GM12878 (cell line): ENCODE results near the gene MBOAT7. TPM values are rescaled to one million over a fixed set of nuclear protein-coding genes. Genes with fewer than 3 reads are reported as not detected.

Experiments used
- ATAC-seq: fragments of 200-7000 bp; cut with Tn5 transposase; 3 replicates; pipeline ENCODE4 v1.9.1; 2020; ENCODE audit warnings: mild to moderate bottlenecking, moderate library complexity
- BruUV-seq: library from RNA; stranded (reverse); fragments of 400-500 nt; replicated peaks from 2 replicates; lab custom pipeline; 2021; lab: Mats Ljungman, UMichigan
- CTCF ChIA-PET: fragments of 300-600 bp; sonication (Branson Sonifier 250); formaldehyde crosslinking; extraction: SDS; loops from one replicate; lab custom pipeline; 2021; ENCODE audit warnings: inconsistent platforms; lab: Yijun Ruan, JAX
- POLR2A ChIA-PET: fragments of 350-600 bp; formaldehyde crosslinking; extraction: SDS; loops from one replicate; lab custom pipeline; 2021; ENCODE audit warnings: inconsistent platforms; lab: Charles Lee
- RAD21 ChIA-PET: fragments of 300-600 bp; sonication (Branson Sonifier 250); formaldehyde crosslinking; loops from one replicate; lab custom pipeline; 2023; ENCODE audit warnings: antibody characterized with exemption; ENCODE audit not compliant: unreplicated experiment; lab: Charles Lee
- SMC1A ChIA-PET: fragments of 300-600 bp; sonication (Branson Sonifier 250); formaldehyde crosslinking; loops from one replicate; lab custom pipeline; 2023; ENCODE audit not compliant: unreplicated experiment, uncharacterized antibody; lab: Charles Lee
- DNase-seq: peaks from one replicate; pipeline ENCODE4 v3.0.0-alpha.2; 2011; ENCODE audit warnings: low read depth, low spot score
- FAIRE-seq: peaks from 3 replicates; lab custom pipeline; 2011; peaks lifted over from hg19 to GRCh38; lab: Jason Lieb, UNC
- H2AFZ ChIP-seq: 2 replicates; pipeline ENCODE4 v1.6.0; 2011; ENCODE audit warnings: low read depth, low read length, control low read depth; ENCODE audit not compliant: control insufficient read depth
- H3K27ac ChIP-seq: 2 replicates; pipeline ENCODE4 v1.5.1; 2011; ENCODE audit warnings: control low read depth; ENCODE audit not compliant: control insufficient read depth, insufficient read depth
- H3K27me3 ChIP-seq, 2 experiments: replicated peaks in 1 of 2; 2 replicates each; pipeline versions ENCODE4 v1.6.0 to v1.6.1; 2011; ENCODE audit warnings: low read length in 1 of 2; ENCODE audit not compliant: control insufficient read depth in 2 of 2, insufficient read depth in 2 of 2
- H3K36me3 ChIP-seq, 2 experiments: 2 replicates each; pipeline ENCODE4 v1.5.1; 2011; ENCODE audit warnings: low read length in 1 of 2; ENCODE audit not compliant: control insufficient read depth in 2 of 2, insufficient read depth in 2 of 2
- H3K4me1 ChIP-seq: 2 replicates; pipeline ENCODE4 v1.6.1; 2011; ENCODE audit warnings: mild to moderate bottlenecking, low read length, moderate library complexity, mixed read lengths; ENCODE audit not compliant: control insufficient read depth, insufficient read depth
- H3K4me2 ChIP-seq: 2 replicates; pipeline ENCODE4 v1.6.0; 2011; ENCODE audit warnings: control low read depth; ENCODE audit not compliant: control insufficient read depth, insufficient read depth
- H3K4me3 ChIP-seq: fragments of 200-600 bp; sonication (generic); 2 replicates; pipeline ENCODE4 v1.5.1; 2016
- H3K79me2 ChIP-seq: 2 replicates; pipeline ENCODE4 v1.6.0; 2011; ENCODE audit warnings: low read length; ENCODE audit not compliant: control insufficient read depth, insufficient read depth
- H3K9ac ChIP-seq: 2 replicates; pipeline ENCODE4 v1.8.0; 2011; ENCODE audit warnings: low read length, control low read depth, mixed read lengths; ENCODE audit not compliant: control insufficient read depth, insufficient read depth
- H3K9me3 ChIP-seq: replicated peaks from 3 replicates; pipeline ENCODE4 v1.5.1; 2011; ENCODE audit warnings: mild to moderate bottlenecking, low read length; ENCODE audit not compliant: control insufficient read depth, insufficient read depth
- H4K20me1 ChIP-seq: 2 replicates; pipeline ENCODE4 v1.6.0; 2011; ENCODE audit not compliant: control insufficient read depth, insufficient read depth
- CBX5 ChIP-seq: sonication (generic); IDR thresholded peaks from 2 replicates; pipeline ENCODE4 v1.6.1; 2016; ENCODE audit warnings: low read depth, moderate library complexity, mild to moderate bottlenecking, inconsistent platforms
- CHD2 ChIP-seq: IDR thresholded peaks from 2 replicates; pipeline ENCODE4 v1.6.1; 2011; ENCODE audit warnings: low read depth, low read length, improper control_type of control experiment, borderline replicate concordance
- CREB1 ChIP-seq: IDR thresholded peaks from 2 replicates; pipeline ENCODE4 v1.6.1; 2012; ENCODE audit warnings: low read depth, mild to moderate bottlenecking, inconsistent platforms
- CREM ChIP-seq: IDR thresholded peaks from 2 replicates; pipeline ENCODE4 v1.6.1; 2014; ENCODE audit warnings: antibody characterized with exemption, low read depth
- E2F8 ChIP-seq: fragments of 450-650 bp; IDR thresholded peaks from 2 replicates; pipeline ENCODE4 v1.6.1; 2018; ENCODE audit warnings: mild to moderate bottlenecking, low read depth, moderate library complexity; ENCODE audit not compliant: partially characterized antibody
- HDGF ChIP-seq: fragments of 450-650 bp; IDR thresholded peaks from 2 replicates; pipeline ENCODE4 v1.6.1; 2016; ENCODE audit warnings: antibody characterized with exemption
- MEF2A ChIP-seq: IDR thresholded peaks from 2 replicates; pipeline ENCODE4 v1.6.1; 2011; ENCODE audit warnings: low read depth, mild to moderate bottlenecking, low read length, moderate library complexity; ENCODE audit not compliant: insufficient read depth
- NBN ChIP-seq: fragments of 450-650 bp; IDR thresholded peaks from 2 replicates; pipeline ENCODE4 v1.6.1; 2016
- NFIC ChIP-seq: IDR thresholded peaks from 2 replicates; pipeline ENCODE4 v1.6.1; 2012; ENCODE audit warnings: low read depth, mild to moderate bottlenecking, inconsistent platforms, low read length, moderate library complexity
- NFXL1 ChIP-seq: fragments of 450-650 bp; IDR thresholded peaks from 2 replicates; pipeline ENCODE4 v1.6.1; 2017; ENCODE audit warnings: antibody characterized with exemption, mild to moderate bottlenecking, borderline replicate concordance
- NFYB ChIP-seq: IDR thresholded peaks from 2 replicates; pipeline ENCODE4 v1.6.1; 2011; ENCODE audit warnings: low read depth, mild to moderate bottlenecking, low read length, improper control_type of control experiment, moderate library complexity; ENCODE audit not compliant: insufficient read depth
- NR2F1 ChIP-seq: fragments of 450-650 bp; conservative IDR thresholded peaks from 2 replicates; pipeline ENCODE4 v1.6.1; 2017; ENCODE audit warnings: mild to moderate bottlenecking
- SMAD1 ChIP-seq: fragments of 450-650 bp; IDR thresholded peaks from 2 replicates; pipeline ENCODE4 v1.6.1; 2018; ENCODE audit warnings: mild to moderate bottlenecking, low read depth; ENCODE audit not compliant: partially characterized antibody
- SMARCA5 ChIP-seq: fragments of 450-650 bp; IDR thresholded peaks from 2 replicates; pipeline ENCODE4 v1.6.1; 2017; ENCODE audit warnings: mild to moderate bottlenecking
- SUPT20H ChIP-seq: IDR thresholded peaks from 2 replicates; pipeline ENCODE4 v1.6.1; 2011; ENCODE audit warnings: low read depth, mild to moderate bottlenecking, low read length, moderate library complexity, borderline replicate concordance; ENCODE audit not compliant: control insufficient read depth
- SUZ12 ChIP-seq: fragments of 200-600 bp; sonication (generic); IDR thresholded peaks from one replicate; pipeline ENCODE4 v1.6.1; 2018; ENCODE audit warnings: antibody characterized with exemption, mild to moderate bottlenecking; ENCODE audit not compliant: unreplicated experiment
- TBL1XR1 ChIP-seq: IDR thresholded peaks from 2 replicates; pipeline ENCODE4 v1.6.1; 2012; ENCODE audit warnings: low read depth, low read length, improper control_type of control experiment
- ZNF207 ChIP-seq: fragments of 450-650 bp; IDR thresholded peaks from 2 replicates; pipeline ENCODE4 v1.6.1; 2014; ENCODE audit warnings: antibody characterized with exemption, mild to moderate bottlenecking, borderline replicate concordance
- ZSCAN29 ChIP-seq: fragments of 450-650 bp; IDR thresholded peaks from 2 replicates; pipeline ENCODE4 v1.6.1; 2017; ENCODE audit warnings: mild to moderate bottlenecking, moderate library complexity
- ZZZ3 ChIP-seq: IDR thresholded peaks from 2 replicates; pipeline ENCODE4 v1.6.1; 2011; ENCODE audit warnings: low read depth; ENCODE audit not compliant: control insufficient read depth, insufficient read length
- WGBS: methylation state at CpG from one replicate; pipeline ENCODE4 v1.1.6; 2016; ENCODE audit warnings: low lambda C conversion rate; ENCODE audit not compliant: insufficient replicate concordance, insufficient coverage; ENCODE audit errors: missing lambda C conversion rate; 5-methylcytosine and 5-hydroxymethylcytosine counted together
- in situ Hi-C: fragments of 300-500 bp; cut with MboI; formaldehyde crosslinking; loops from 9 replicates; pipeline ENCODE4 v1.14.3; 2018; ENCODE audit warnings: mixed read lengths
- intact Hi-C: fragments of 100-400 bp; cut with micrococcal nuclease; formaldehyde crosslinking; loops from one replicate; pipeline ENCODE4 v1.14.2; 2022; ENCODE audit not compliant: unreplicated experiment
- polyA plus RNA-seq, 11 experiments: library from polyadenylated mRNA; depleted of rRNA in 4 of 11; unstranded in 6 of 11; stranded (reverse) in 5 of 11; fragments of >200 nt; fragmentation: Nextera tagmentation in 4 of 11; fragmentation: Illumina TruSeq in 1 of 11; extraction: Ambion mirVana in 4 of 11; extraction: Trizol in 1 of 11; gene quantifications; 1 replicate in 1 of 11; 2 replicates in 10 of 11; pipeline versions ENCODE4 v1.2.1 to v1.2.3, GENCODE V29; 2011 to 2016; ENCODE audit warnings: inconsistent platforms in 2 of 11, missing spikeins in 2 of 11, low read depth in 1 of 11
- total RNA-seq, 4 experiments: library from RNA; depleted of rRNA in 3 of 4; stranded (reverse); fragments of >200 nt in 3 of 4; fragmentation: Illumina TruSeq in 1 of 4; extraction: Trizol in 1 of 4; gene quantifications; 2 replicates each; pipeline versions ENCODE4 v1.2.1 to v1.2.3, GENCODE V29; 2013 to 2021

The MBOAT7 gene
- total and polyA plus RNA-seq, 10 of the 15 experiments (the other 5 are each of a cell fraction or from before 2014, with no cell fraction given): 0.69 to 44.5 (median 21.7) TPM

GRCh38 chr19:54191011-54191810, 1.8 kb upstream of the MBOAT7 start, which contains the start of gene TSEN34 (continued):
- TF ChIP-seq NR2F1 (peak; percentile 69), NFIC (no peak), ZZZ3 (no peak)

- CTCF ChIA-PET: interaction anchor here (0.6 kb wide), 1 partner anchor 20 kb away, joined by 3 read pairs; no protein-coding TSS in a partner anchor
- POLR2A ChIA-PET: interaction anchor here (1.1 to 6.1 kb wide), 3 partner anchors 12 to 53 kb away, joined by 6 to 100 read pairs (median 36); partner anchors contain the start of genes CNOT3, LENG1 and RPS9
- peak overlapping the region; percentile 71 for H3K4me2 ChIP-seq
- peaks cover 2 to 4% of the 10 kb centered on the region in 2 experiments; a peak in 3 of 4 replicates for H3K36me3 ChIP-seq
- peak; percentile 98 for DNase-seq
- intact Hi-C loops: loop anchor here (1.0 kb wide), 1 partner anchor 31 kb away; the partner anchor contains the start of gene LENG1
- H3K79me2 ChIP-seq: peaks cover 19% of the 10 kb centered on the region
- peak overlapping the region; percentile 99 for H2AFZ ChIP-seq
- RAD21 ChIA-PET: interaction anchor here (0.6 to 1.0 kb wide), 3 partner anchors 10 to 1464 kb away, joined by 3 read pairs; partner anchors contain the start of gene CNOT3
- H3K4me1 ChIP-seq: peaks cover 14% of the 10 kb centered on the region
- no peak for FAIRE-seq
- peak overlapping the region; percentile 99 for H3K27ac ChIP-seq
- no peaks in the 10 kb centered on the region for H4K20me1 ChIP-seq
- BruUV-seq: no TSS peak
- H3K9ac ChIP-seq: peak overlapping the region; percentile 90
- 1% methylated on average over 39 of the region's 56 CpGs for WGBS
- in situ Hi-C loops: no loop called here
- SMC1A ChIA-PET: interaction anchor here (1.0 to 4.8 kb wide), 5 partner anchors 8 to 134 kb away, joined by 3 to 26 read pairs (median 4); partner anchors contain the start of gene RPS9
- H3K9me3 ChIP-seq: no peaks in the 10 kb centered on the region
- peak; percentile 77 for ATAC-seq
- no peaks in the 10 kb centered on the region for H3K27me3 ChIP-seq
- H3K4me3 ChIP-seq: peak overlapping the region; percentile 95
- TF ChIP-seq NBN: 0 out of 2 replicates have a peak, but pooled peaks have one; percentile 5
- peak; percentile 85; the same call in 1 of the 2 replicates for TF ChIP-seq HDGF
- TF ChIP-seq CBX5: no peak
- no peak for TF ChIP-seq SMARCA5
- TF ChIP-seq CREB1: peak; percentile 80
- TF ChIP-seq SUZ12: no peak
- TF ChIP-seq CHD2: peak; percentile 34; the same call in 1 of the 2 replicates
- TF ChIP-seq E2F8: no peak
- no peak for TF ChIP-seq ZSCAN29
- peak; percentile 38 for TF ChIP-seq CREM
- TF ChIP-seq SUPT20H: no peak
- TF ChIP-seq ZNF207: no peak; the same call in 1 of the 2 replicates
- peak; percentile 41; the same call in 1 of the 2 replicates for TF ChIP-seq TBL1XR1
- no peak for TF ChIP-seq MEF2A
- TF ChIP-seq SMAD1: no peak
- TF ChIP-seq NFXL1: no peak
- TF ChIP-seq NFYB: 0 out of 2 replicates have a peak, but pooled peaks have one; percentile 22
Observed at GRCh38 chr19:54190503-54191010, 1.2 kb upstream of the MBOAT7 start.
